H1 (cell line): ENCODE measurements around the gene GRID2. TPM values are rescaled to one million over a fixed set of nuclear protein-coding genes. Genes with fewer than 3 reads are reported as not detected.

Experiments
- BACH1 ChIP-seq: IDR thresholded peaks from 2 replicates; pipeline ENCODE4 v1.6.1; 2012; ENCODE audit warnings: low read length, improper control_type of control experiment
- CHD1 ChIP-seq: IDR thresholded peaks from 2 replicates; pipeline ENCODE4 v1.6.1; 2012; ENCODE audit warnings: low read depth, low read length, improper control_type of control experiment
- POU5F1 ChIP-seq: IDR thresholded peaks from 2 replicates; pipeline ENCODE4 v1.6.1; 2011; ENCODE audit warnings: low read depth, mild to moderate bottlenecking, low read length, moderate library complexity
- TEAD4 ChIP-seq: IDR thresholded peaks from 2 replicates; pipeline ENCODE4 v1.6.1; 2012; ENCODE audit warnings: low read depth, low read length, inconsistent platforms, mixed read lengths
- polyA plus RNA-seq, 7 experiments: library from polyadenylated mRNA; depleted of rRNA in 3 of 7; stranded (reverse) in 5 of 7; unstranded in 2 of 7; fragments of >200 nt in 5 of 7; fragments of 200-250 nt in 2 of 7; gene quantifications; 1 replicate in 5 of 7; 2 replicates in 1 of 7; 4 replicates in 1 of 7; pipeline versions ENCODE4 v1.2.1 to v1.2.3, GENCODE V29; 2011 to 2013; ENCODE audit warnings: missing spikeins in 2 of 7, mixed read lengths in 2 of 7
- total RNA-seq: library from RNA; stranded (reverse); fragmentation: NEBNext Ultra II Directional; extraction: Animal tissue kit (Norgen Biotek cat#: 25700); gene quantifications from 2 replicates; pipeline ENCODE4 v1.2.1, GENCODE V29; 2021

GRID2 gene
- total and polyA plus RNA-seq, 2 of the 8 experiments (the other 6 are each of a cell fraction or from before 2014, with no cell fraction given) = 31.1 to 81.9 TPM

DNA sequence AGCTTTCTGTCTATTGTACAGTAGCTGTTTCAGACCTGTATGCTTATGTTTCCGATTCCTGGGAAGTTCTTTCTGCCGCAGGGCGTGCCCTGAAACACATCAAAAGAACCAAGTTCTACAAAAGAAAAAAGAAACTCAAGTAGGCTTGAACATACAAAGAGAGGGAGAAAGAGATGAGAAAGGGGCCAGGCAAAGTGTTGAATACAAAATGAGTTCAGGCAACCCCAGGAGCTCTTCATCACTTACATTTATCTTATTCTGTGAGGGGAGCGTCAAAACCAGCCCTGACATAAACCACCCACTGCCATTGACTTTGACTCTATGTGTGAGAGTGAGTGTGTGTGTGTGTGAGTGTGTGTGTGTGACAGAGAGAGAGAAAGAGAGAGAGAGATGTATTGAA, 1498.3 kb downstream of the GRID2 start (continued):
- no peak for TF ChIP-seq CHD1
- TF ChIP-seq POU5F1 = no peak
- TF ChIP-seq BACH1 = no peak
- TF ChIP-seq TEAD4 = no peak
- TF ChIP-seq, all 59 proteins: peak for 0
